ENCODE results near the gene NAXD. TPM values are rescaled to one million over a fixed set of nuclear protein-coding genes. Genes with fewer than 3 reads are reported as not detected.

Gene NAXD
- total RNA-seq, 1 experiment from 2014 or later: 32.1 TPM

DNA sequence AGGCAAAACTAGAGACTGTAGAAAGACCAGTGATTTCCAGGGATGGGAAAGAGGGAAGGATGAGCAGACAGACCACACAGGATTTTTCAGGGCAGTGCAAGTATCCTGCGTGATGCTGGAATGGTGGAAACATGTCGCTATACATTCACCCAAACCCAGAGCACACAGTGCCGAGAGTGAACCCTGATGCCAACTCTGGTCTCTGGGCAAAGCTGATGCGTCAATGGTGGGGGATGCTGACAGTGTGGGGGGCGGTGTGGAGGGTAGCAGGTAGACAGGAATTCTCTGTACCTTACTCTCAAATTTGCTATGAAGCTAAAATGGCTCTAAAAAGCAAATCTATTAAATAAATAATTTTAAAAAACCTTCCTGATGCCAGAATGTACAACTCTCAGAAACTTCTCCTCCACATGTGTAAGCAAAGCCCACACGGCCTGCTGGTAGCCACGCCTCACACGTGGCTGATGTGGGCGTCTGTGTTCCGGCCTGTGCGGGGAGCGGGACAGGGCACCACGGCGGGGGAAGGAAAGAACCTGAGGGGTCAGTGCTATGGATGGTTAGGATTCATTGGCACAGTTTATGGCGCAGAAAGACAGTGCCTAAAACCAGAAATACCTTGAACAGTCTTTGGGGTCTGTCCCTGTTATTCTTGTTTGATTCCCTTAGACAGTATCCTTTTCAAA, 66.7 kb downstream of the NAXD start:
- ATAC-seq (no peak), DNase-seq (ENCODE audit: low read depth, low spot score) (no peak)
- Histone ChIP-seq H3K27me3 (ENCODE audit: insufficient read depth, low read length) (no peaks in the 10 kb centered on the region), H3K36me3 (ENCODE audit: control insufficient read depth in 1 of 2, insufficient read depth in 2 of 2, low read length in 2 of 2) (peaks cover 18 to 36% of the 10 kb centered on the region in 2 experiments), H3K79me2 (ENCODE audit: insufficient read depth, low read length) (no peaks in the 10 kb centered on the region), H3K9me2 (ENCODE audit: insufficient read depth) (no peaks in the 10 kb centered on the region), H3K27ac (ENCODE audit: low read depth, low read length) (no peak overlapping the region), H3K4me2 (ENCODE audit: low read length) (no peak overlapping the region), H3K9ac (ENCODE audit: low read length) (no peak overlapping the region), H3K9me3 (ENCODE audit: control insufficient read depth in 1 of 2, insufficient read depth in 1 of 2, low read depth in 1 of 2, low read length in 2 of 2) (no peaks in the 10 kb centered on the region), H4K20me1 (ENCODE audit: insufficient read depth) (no peaks in the 10 kb centered on the region), H3K4me3 (replicated peaks in 1 of 2; ENCODE audit: low read depth in 1 of 2, low read length in 2 of 2) (no peak overlapping the region), H3K4me1 (ENCODE audit: control insufficient read depth in 1 of 2, insufficient read depth in 2 of 2, low read length in 2 of 2) (no peaks in the 10 kb centered on the region), H2AFZ (ENCODE audit: low read depth, low read length, poor library complexity, severe bottlenecking) (no peak overlapping the region)
- POLR2A ChIA-PET: no interaction called here
- CTCF ChIA-PET: interaction anchor here (1.6 kb wide), 1 partner anchor 137 kb away, joined by 5 read pairs; no protein-coding TSS in a partner anchor
- BruUV-seq (replicated peaks): no TSS peak
- intact Hi-C loops (cut with micrococcal nuclease): loop anchor here (5.0 kb wide), 1 partner anchor 135 kb away; no protein-coding TSS in a partner anchor
- TF ChIP-seq YY1 (IDR thresholded peaks at IDR 0.05; ENCODE audit: extremely low read depth, insufficient replicate concordance, low read depth, low read length) (no peak), ELF1 (IDR thresholded peaks at IDR 0.05; ENCODE audit: borderline replicate concordance, low read depth) (no peak), TCF7L2 (IDR thresholded peaks at IDR 0.05; ENCODE audit: borderline replicate concordance, extremely low read depth, insufficient read depth, insufficient read length) (no peak), RAD21 (IDR thresholded peaks at IDR 0.05; ENCODE audit: low read depth) (no peak), REST (IDR thresholded peaks at IDR 0.05; ENCODE audit: low read depth) (no peak), CBX3 (IDR thresholded peaks at IDR 0.05; ENCODE audit: low read depth) (no peak), SRF (IDR thresholded peaks at IDR 0.05; ENCODE audit: low read depth) (no peak), ATF3 (IDR thresholded peaks at IDR 0.05) (no peak), MAX (IDR thresholded peaks at IDR 0.05) (no peak)
- RAD21 ChIA-PET (ENCODE audit: low non-redundant PET in 1 of 2, low total read pairs in 2 of 2, uncharacterized antibody in 2 of 2, unreplicated experiment in 2 of 2): no interaction called here

Measured in HCT116 (cell line).